GM19043 (cell line): ENCODE measurements around the gene C1orf94.
"Not testable (repeated sequence)": the region's sequence is repeated elsewhere in the genome, so short reads cannot be mapped to it uniquely, and the experiment has no call there.

ENCODE experiments used
- ATAC-seq: cut with Tn5 transposase; IDR thresholded peaks from one replicate; pipeline ENCODE4 v1.9.1; 2021; ENCODE audit warnings: low read depth; ENCODE audit not compliant: unreplicated experiment

C1orf94 gene

GRCh38 chr1:34164771-34165391, 11.8 kb upstream of the C1orf94 start, which contains the start of gene CSMD2:
Gene CSMD2 (minus strand): TSS chr1:34165230. CDS start chr1:34165097, 133 bp downstream.
- no peak for ATAC-seq

- ATAC-seq: no peak
Observed at GRCh38 chr1:34165422-34165921, 11.2 kb upstream of the C1orf94 start.

DNA sequence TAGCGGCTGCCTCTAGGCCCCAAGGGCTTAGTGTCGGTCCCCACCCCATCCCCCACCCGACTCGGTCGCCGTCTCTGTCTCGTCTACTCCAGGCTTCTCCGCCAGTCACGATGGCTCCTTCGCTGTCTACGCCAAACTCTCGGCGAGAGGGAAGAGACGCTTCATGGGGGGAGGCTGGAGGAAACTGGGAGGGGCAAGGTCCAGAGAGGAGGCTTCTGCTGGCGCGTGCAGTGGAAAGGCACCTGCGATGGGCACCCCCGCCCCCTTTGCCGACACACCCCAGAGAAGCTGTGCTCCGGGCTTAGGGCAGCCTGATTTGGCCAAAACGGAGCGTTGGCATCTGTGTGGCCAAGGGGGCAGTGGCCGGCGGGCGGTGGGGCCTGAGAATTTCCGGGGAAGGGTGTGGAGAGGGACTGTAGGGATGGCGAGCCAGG, 10.5 kb upstream of the C1orf94 start:
- no peak for ATAC-seq

- no peak for ATAC-seq
Observed at GRCh38 chr1:34166625-34167361, 9.9 kb upstream of the C1orf94 start.

GRCh38 chr1:34167389-34167788, 9.3 kb upstream of the C1orf94 start:
- ATAC-seq: no peak

- no peak for ATAC-seq
Observed at GRCh38 chr1:34175744-34176143, 963 bp upstream of the C1orf94 start.

DNA sequence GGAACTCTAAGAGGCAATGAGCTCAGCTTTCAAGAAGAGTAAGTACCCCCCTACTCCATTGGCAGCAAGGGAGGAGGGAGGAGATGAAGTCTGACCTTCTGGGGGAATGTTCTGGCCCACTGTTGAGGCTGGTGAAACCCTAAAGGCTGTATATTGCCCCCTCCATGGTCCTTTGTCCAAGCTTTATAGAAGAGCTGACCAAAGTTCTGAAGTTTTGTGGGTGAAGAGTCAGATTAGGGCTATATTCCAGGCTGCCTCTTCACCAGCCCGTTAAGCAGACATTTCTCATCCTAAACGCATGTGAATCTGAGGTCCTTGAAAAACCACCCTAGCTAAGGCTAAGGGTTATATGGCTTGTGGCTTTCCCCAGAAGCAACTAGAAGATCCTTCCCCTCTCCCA, 1.4 kb downstream of the C1orf94 start:
- ATAC-seq: no peak

- ATAC-seq: not testable (repeated sequence)
Observed at GRCh38 chr1:34183381-34183780, 6.7 kb downstream of the C1orf94 start.

DNA sequence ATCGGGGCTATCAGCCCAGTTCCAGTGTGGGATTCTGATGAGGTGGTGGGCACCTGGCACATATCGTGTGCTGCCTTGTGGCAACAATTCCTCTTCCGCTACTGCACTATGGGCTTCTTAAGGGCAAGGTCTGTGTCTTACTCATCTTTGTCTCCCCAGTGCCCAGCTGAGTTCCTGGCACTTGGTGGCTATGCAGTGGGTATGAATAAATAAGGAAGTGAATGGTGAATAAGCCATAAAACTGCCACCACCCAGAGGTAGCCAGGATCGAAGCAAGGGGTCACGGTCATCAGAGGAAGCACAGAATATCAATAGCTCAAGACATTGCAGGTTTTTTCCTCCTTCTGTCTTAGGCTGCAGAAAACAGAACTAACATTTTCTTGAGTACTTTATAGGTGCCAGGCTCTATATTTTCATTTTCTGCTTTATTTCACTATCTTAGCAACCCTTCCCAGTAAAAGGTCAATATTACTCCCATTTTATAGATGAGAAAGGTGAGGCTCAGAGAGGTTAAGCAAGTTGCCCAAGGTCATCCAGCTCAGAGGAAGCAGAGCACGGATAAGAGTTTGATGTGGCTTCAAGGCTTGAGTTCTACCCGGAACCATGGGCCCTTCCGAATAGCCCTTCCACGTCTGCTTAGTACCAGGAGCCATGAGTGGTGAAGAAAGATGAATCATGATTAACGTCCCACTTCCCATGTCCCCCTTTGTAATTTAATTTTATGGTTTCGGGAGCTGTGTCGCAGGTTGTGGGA, 10.2 kb downstream of the C1orf94 start:
- no peak for ATAC-seq

- no peak for ATAC-seq
Observed at GRCh38 chr1:34188418-34188817, 11.7 kb downstream of the C1orf94 start.

- no peak for ATAC-seq
Observed at GRCh38 chr1:34188985-34189384, 12.3 kb downstream of the C1orf94 start.

DNA sequence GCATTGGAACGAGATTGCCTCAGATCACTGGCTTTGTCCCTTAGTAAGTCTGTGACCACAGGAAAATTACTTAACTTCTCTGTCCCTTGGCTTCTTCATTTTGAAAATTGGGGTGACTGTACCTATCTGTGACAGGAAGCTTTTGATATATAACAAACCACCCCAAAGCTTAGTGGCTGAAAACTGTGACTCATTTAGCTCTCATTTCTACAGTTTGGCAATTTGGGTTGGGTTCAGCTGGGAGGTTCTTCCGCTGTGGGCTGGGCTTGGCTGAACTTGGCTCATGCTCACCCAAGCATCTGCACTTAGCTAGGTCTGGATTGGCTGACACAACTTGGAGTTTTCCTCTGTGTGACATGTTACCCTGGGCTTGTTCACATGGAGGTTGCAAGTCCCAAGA, 14.0 kb downstream of the C1orf94 start:
- ATAC-seq: no peak

DNA sequence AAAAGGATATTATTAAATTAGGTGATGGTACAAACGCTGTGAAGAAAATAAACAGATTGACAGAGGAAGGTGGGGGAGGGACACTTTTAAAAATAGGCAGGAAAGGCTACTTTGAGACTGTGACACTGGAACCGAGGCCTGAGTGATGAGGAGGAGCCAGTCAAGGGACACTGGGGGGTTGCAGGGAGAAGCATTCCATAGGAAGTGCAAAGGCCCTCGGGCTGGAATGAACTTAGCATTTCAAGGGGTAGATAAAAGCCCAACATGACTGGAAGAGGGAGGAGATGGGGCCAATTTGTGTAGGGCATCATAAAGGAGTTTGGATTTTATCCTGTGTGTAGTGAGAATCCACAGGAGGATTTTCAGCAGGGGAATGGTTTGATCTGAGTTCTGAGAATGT, 15.9 kb downstream of the C1orf94 start:
- no peak for ATAC-seq

- ATAC-seq: no peak
Observed at GRCh38 chr1:34199927-34200326, 23.2 kb downstream of the C1orf94 start.

GRCh38 chr1:34212673-34213072, 36.0 kb downstream of the C1orf94 start:
- ATAC-seq: no peak

DNA sequence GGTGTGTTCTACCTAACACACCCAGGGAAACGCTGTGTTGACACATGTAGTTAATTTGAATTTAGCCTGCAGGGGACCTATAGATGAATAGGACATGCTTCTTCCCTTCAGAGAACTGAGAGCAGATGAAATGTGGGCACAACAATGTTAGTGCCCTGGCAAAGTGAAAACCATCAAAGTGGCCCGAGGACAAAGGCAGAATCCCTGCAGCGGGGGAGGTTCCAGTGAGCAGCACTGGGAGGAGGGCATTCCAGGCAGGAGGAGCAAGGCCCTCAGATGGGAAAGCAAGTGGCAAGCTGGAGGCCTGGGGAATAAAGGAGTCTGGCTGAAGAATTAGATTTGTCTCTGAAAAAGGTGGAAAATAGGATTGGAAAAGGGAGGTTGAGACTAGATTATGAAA, 37.2 kb downstream of the C1orf94 start:
- ATAC-seq: no peak

DNA sequence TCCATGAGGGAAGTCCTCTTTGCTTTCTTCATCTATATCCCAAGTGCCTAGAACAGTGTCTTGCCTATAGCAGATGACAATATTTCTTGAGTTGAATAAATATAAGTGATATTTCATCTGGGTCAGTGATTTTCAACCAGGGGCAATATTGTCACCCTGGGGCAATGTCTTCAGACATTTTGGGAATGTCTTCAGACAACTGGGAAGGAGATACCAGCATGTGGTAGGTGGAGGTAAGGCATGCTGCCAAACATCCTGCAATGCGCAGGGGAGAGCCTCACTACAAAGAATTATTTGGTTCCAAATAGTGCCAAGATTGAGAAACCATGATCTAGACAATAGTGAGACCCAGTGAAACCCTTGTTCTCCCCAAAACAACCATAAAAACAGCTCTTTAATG, 54.7 kb downstream of the C1orf94 start:
- no peak for ATAC-seq

- ATAC-seq: no peak
Observed at GRCh38 chr1:34235594-34235993, 58.9 kb downstream of the C1orf94 start.

DNA sequence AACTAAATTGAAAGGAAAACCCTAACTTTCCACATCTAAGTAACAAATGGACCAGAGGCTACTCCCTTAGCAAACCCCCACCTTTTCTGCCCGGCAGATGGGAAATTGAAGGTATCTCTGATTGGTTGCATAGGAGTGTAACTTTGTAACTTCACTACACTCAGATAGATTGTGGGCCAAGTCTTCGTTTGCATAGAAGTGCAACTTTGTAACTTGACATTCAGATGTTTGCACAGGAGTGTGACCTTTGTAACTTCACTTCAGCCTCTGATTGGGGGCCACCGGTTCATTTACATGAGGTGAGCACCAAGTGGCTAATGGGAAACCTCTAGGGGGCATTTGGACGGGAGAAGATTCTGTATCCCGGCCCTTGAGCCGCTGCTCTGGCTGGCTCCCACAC, 59.4 kb downstream of the C1orf94 start:
- ATAC-seq: no peak

- ATAC-seq: no peak
Observed at GRCh38 chr1:34237151-34237815, 60.6 kb downstream of the C1orf94 start.

DNA sequence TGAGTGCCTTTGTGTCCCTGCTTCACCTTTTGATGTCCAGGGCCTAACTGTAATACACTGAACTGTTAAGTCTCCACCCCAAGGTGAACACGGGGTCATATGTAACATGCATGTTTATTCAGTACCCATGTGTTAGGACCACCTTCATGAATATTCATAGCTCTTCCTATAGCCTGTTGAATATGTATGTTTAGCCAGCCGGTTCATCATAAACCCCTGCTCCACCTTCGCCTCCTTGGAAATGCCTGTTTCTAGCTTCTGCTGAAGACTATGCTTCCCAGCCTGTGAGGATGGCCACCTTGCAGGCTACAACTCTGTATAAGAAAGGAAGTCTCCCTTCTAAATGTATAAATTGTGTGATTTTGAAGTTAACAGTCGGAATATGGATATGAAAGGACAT, 69.3 kb downstream of the C1orf94 start:
- ATAC-seq: no peak
